GM23338 (cell line): Measurements from ENCODE around the gene ITGA3. TPM values are rescaled to one million over a fixed set of nuclear protein-coding genes. Genes with fewer than 3 reads are reported as not detected.
A peak's percentile ranks its signal among the peaks of the same experiment; 100 is the strongest.

Experiments used
- ATAC-seq: fragments of 200-7000 bp; cut with Tn5 transposase; 3 replicates; pipeline ENCODE4 v1.9.1; 2020
- DNase-seq: peaks from one replicate; pipeline ENCODE4 v3.0.0-alpha.2; 2015; ENCODE audit warnings: low spot score
- H2AFZ ChIP-seq: fragments of 200-600 bp; sonication (generic); 2 replicates; pipeline ENCODE4 v1.8.0; 2016; ENCODE audit warnings: antibody characterized with exemption, mild to moderate bottlenecking, moderate library complexity
- H3F3A ChIP-seq: fragments of 200-600 bp; sonication (generic); replicated peaks from 2 replicates; pipeline ENCODE4 v1.8.0; 2017; ENCODE audit warnings: antibody characterized with exemption, mixed run types, low read depth
- H3K27ac ChIP-seq: fragments of 200-600 bp; sonication (generic); 2 replicates; pipeline ENCODE4 v1.6.1; 2016; ENCODE audit warnings: low read depth
- H3K27me3 ChIP-seq: fragments of 200-600 bp; sonication (generic); 2 replicates; pipeline ENCODE4 v1.8.0; 2016; ENCODE audit warnings: mild to moderate bottlenecking, mixed run types, moderate library complexity; ENCODE audit not compliant: insufficient read depth
- H3K36me3 ChIP-seq: fragments of 200-600 bp; sonication (generic); 2 replicates; pipeline ENCODE4 v1.8.0; 2016; ENCODE audit warnings: mild to moderate bottlenecking; ENCODE audit not compliant: insufficient read depth
- H3K4me1 ChIP-seq: fragments of 200-600 bp; sonication (generic); 2 replicates; pipeline ENCODE4 v1.8.0; 2016; ENCODE audit warnings: mild to moderate bottlenecking, moderate library complexity; ENCODE audit not compliant: insufficient read depth
- H3K4me2 ChIP-seq: fragments of 200-600 bp; sonication (generic); 2 replicates; pipeline ENCODE4 v1.7.1; 2017; ENCODE audit warnings: mixed run types
- H3K4me3 ChIP-seq: fragments of 200-600 bp; sonication (generic); 2 replicates; pipeline ENCODE4 v1.6.1; 2016; ENCODE audit warnings: mixed run types
- H3K79me2 ChIP-seq: fragments of 200-600 bp; sonication (generic); replicated peaks from 2 replicates; pipeline ENCODE4 v1.8.0; 2017; ENCODE audit warnings: mild to moderate bottlenecking; ENCODE audit not compliant: insufficient read depth
- H3K9me2 ChIP-seq: fragments of 200-600 bp; sonication (generic); 2 replicates; pipeline ENCODE4 v1.8.0; 2017; ENCODE audit not compliant: insufficient read depth
- H4K20me1 ChIP-seq: fragments of 200-600 bp; sonication (generic); replicated peaks from 2 replicates; pipeline ENCODE4 v1.8.0; 2017; ENCODE audit warnings: mild to moderate bottlenecking; ENCODE audit not compliant: insufficient read depth
- H3K27ac Mint-ChIP-seq: 2 replicates; pipeline ENCODE4 v1.8.0; 2020; ENCODE audit warnings: inconsistent platforms, mild to moderate bottlenecking, moderate library complexity, mixed read lengths
- H3K27me3 Mint-ChIP-seq: 3 replicates; pipeline ENCODE4 v1.8.0; 2022; ENCODE audit warnings: low read depth, mild to moderate bottlenecking, moderate library complexity, mixed read lengths, inconsistent platforms; ENCODE audit not compliant: insufficient read depth, poor library complexity
- H3K36me3 Mint-ChIP-seq: 3 replicates; pipeline ENCODE4 v1.8.0; 2021; ENCODE audit warnings: low read depth, mild to moderate bottlenecking, inconsistent platforms, moderate library complexity, mixed read lengths
- H3K4me1 Mint-ChIP-seq: 3 replicates; pipeline ENCODE4 v1.8.0; 2020; ENCODE audit warnings: mild to moderate bottlenecking, inconsistent platforms, mixed read lengths
- H3K4me3 Mint-ChIP-seq: 3 replicates; pipeline ENCODE4 v1.8.0; 2021; ENCODE audit warnings: moderate library complexity, mild to moderate bottlenecking, inconsistent platforms, mixed read lengths
- H3K9me3 Mint-ChIP-seq: 3 replicates; pipeline ENCODE4 v1.8.0; 2020; ENCODE audit warnings: moderate library complexity, mild to moderate bottlenecking, inconsistent platforms, mixed read lengths
- EZH2phosphoT487 ChIP-seq: fragments of 200-600 bp; sonication (generic); IDR thresholded peaks from one replicate; pipeline ENCODE4 v1.8.1; 2018; ENCODE audit warnings: antibody characterized with exemption; ENCODE audit not compliant: unreplicated experiment
- POLR2AphosphoS5 ChIP-seq: IDR thresholded peaks from 2 replicates; pipeline ENCODE4 v1.6.1; 2016; ENCODE audit warnings: antibody characterized with exemption, low read depth
- polyA plus RNA-seq: library from polyadenylated mRNA; unstranded; fragments of >200 nt; fragmentation: Nextera tagmentation; extraction: Ambion mirVana; gene quantifications from 2 replicates; pipeline ENCODE4 v1.2.1, GENCODE V29; 2016
- total RNA-seq: library from RNA; depleted of rRNA; stranded (reverse); fragments of >200 nt; shearing (Covaris generic); gene quantifications from 2 replicates; pipeline ENCODE4 v1.2.3, GENCODE V29; 2014
- TF ChIP-seq, protein P1 (sequence below): fragments of 250-450 bp; sonication (Bioruptor Pico); IDR thresholded peaks from 2 replicates; pipeline ENCODE4 v1.5.0; 2020; ENCODE audit warnings: mild to moderate bottlenecking, moderate library complexity
- TF ChIP-seq, protein P2 (sequence below), 2 experiments: fragments of 200-600 bp in 1 of 2; sonication (generic) in 1 of 2; conservative IDR thresholded peaks; 2 replicates each; pipeline versions ENCODE4 v1.5.1 to v1.6.1; 2016 to 2017; ENCODE audit warnings: antibody characterized with exemption in 2 of 2, low read depth in 2 of 2, mild to moderate bottlenecking in 2 of 2, moderate library complexity in 1 of 2
- TF ChIP-seq, protein P3 (sequence below): IDR thresholded peaks from one replicate; pipeline ENCODE4 v1.6.1; 2018; ENCODE audit warnings: antibody characterized with exemption; ENCODE audit not compliant: unreplicated experiment

The ITGA3 gene
- total and polyA plus RNA-seq, 2 experiments from 2014 or later = 9.6 to 28.3 TPM

DNA sequence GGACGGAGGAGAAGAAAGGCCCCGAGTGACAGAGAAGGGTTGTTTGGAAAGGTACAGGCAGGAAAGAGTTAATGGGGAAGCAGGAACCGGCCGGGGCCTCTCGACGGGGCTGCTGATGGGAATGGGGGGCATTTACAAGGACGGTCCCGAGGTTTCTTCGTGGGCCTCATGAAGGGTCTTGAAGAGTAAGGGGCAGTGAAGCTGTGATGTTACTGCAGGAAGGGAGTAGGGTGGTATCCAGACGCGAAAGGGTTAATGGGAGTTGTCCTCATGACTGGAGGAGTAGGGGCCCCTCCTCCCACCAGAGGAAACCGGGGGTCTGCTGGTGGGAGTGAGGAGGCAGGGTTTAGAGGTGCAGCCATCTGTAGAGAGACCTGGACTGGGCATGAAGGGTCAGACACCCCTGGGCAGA is 39.7 kb downstream of the ITGA3 start:
- Mint-ChIP-seq H3K27ac (peak overlapping the region; percentile 90), H3K36me3 (peaks cover 2% of the 10 kb centered on the region; the same call in 1 of the 3 replicates), H3K9me3 (no peaks in the 10 kb centered on the region), H3K27me3 (peaks cover 10% of the 10 kb centered on the region), H3K4me3 (peak overlapping the region; percentile 98), H3K4me1 (peaks cover 7% of the 10 kb centered on the region)
- ATAC-seq (peak; percentile 16), DNase-seq (peak; percentile 68)
- peak overlapping the region; percentile 97 for H2AFZ ChIP-seq
- TF ChIP-seq, protein P1, sequence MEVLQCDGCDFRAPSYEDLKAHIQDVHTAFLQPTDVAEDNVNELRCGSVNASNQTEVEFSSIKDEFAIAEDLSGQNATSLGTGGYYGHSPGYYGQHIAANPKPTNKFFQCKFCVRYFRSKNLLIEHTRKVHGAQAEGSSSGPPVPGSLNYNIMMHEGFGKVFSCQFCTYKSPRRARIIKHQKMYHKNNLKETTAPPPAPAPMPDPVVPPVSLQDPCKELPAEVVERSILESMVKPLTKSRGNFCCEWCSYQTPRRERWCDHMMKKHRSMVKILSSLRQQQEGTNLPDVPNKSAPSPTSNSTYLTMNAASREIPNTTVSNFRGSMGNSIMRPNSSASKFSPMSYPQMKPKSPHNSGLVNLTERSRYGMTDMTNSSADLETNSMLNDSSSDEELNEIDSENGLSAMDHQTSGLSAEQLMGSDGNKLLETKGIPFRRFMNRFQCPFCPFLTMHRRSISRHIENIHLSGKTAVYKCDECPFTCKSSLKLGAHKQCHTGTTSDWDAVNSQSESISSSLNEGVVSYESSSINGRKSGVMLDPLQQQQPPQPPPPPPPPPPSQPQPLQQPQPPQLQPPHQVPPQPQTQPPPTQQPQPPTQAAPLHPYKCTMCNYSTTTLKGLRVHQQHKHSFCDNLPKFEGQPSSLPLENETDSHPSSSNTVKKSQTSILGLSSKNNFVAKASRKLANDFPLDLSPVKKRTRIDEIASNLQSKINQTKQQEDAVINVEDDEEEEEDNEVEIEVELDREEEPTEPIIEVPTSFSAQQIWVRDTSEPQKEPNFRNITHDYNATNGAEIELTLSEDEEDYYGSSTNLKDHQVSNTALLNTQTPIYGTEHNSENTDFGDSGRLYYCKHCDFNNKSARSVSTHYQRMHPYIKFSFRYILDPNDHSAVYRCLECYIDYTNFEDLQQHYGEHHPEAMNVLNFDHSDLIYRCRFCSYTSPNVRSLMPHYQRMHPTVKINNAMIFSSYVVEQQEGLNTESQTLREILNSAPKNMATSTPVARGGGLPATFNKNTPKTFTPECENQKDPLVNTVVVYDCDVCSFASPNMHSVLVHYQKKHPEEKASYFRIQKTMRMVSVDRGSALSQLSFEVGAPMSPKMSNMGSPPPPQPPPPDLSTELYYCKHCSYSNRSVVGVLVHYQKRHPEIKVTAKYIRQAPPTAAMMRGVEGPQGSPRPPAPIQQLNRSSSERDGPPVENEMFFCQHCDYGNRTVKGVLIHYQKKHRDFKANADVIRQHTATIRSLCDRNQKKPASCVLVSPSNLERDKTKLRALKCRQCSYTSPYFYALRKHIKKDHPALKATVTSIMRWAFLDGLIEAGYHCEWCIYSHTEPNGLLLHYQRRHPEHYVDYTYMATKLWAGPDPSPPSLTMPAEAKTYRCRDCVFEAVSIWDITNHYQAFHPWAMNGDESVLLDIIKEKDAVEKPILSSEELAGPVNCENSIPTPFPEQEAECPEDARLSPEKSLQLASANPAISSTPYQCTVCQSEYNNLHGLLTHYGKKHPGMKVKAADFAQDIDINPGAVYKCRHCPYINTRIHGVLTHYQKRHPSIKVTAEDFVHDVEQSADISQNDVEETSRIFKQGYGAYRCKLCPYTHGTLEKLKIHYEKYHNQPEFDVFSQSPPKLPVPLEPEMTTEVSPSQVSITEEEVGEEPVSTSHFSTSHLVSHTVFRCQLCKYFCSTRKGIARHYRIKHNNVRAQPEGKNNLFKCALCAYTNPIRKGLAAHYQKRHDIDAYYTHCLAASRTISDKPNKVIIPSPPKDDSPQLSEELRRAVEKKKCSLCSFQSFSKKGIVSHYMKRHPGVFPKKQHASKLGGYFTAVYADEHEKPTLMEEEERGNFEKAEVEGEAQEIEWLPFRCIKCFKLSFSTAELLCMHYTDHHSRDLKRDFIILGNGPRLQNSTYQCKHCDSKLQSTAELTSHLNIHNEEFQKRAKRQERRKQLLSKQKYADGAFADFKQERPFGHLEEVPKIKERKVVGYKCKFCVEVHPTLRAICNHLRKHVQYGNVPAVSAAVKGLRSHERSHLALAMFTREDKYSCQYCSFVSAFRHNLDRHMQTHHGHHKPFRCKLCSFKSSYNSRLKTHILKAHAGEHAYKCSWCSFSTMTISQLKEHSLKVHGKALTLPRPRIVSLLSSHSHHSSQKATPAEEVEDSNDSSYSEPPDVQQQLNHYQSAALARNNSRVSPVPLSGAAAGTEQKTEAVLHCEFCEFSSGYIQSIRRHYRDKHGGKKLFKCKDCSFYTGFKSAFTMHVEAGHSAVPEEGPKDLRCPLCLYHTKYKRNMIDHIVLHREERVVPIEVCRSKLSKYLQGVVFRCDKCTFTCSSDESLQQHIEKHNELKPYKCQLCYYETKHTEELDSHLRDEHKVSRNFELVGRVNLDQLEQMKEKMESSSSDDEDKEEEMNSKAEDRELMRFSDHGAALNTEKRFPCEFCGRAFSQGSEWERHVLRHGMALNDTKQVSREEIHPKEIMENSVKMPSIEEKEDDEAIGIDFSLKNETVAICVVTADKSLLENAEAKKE (CRISPR knock-in tag) = no peak
- TF ChIP-seq, protein P2, sequence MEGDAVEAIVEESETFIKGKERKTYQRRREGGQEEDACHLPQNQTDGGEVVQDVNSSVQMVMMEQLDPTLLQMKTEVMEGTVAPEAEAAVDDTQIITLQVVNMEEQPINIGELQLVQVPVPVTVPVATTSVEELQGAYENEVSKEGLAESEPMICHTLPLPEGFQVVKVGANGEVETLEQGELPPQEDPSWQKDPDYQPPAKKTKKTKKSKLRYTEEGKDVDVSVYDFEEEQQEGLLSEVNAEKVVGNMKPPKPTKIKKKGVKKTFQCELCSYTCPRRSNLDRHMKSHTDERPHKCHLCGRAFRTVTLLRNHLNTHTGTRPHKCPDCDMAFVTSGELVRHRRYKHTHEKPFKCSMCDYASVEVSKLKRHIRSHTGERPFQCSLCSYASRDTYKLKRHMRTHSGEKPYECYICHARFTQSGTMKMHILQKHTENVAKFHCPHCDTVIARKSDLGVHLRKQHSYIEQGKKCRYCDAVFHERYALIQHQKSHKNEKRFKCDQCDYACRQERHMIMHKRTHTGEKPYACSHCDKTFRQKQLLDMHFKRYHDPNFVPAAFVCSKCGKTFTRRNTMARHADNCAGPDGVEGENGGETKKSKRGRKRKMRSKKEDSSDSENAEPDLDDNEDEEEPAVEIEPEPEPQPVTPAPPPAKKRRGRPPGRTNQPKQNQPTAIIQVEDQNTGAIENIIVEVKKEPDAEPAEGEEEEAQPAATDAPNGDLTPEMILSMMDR (conservative IDR thresholded peaks at IDR 0.05; ENCODE audit: low read depth in 2 of 2) = no peak
- TF ChIP-seq EZH2phosphoT487 (no peak), POLR2AphosphoS5 (no peak)
- TF ChIP-seq, protein P3, sequence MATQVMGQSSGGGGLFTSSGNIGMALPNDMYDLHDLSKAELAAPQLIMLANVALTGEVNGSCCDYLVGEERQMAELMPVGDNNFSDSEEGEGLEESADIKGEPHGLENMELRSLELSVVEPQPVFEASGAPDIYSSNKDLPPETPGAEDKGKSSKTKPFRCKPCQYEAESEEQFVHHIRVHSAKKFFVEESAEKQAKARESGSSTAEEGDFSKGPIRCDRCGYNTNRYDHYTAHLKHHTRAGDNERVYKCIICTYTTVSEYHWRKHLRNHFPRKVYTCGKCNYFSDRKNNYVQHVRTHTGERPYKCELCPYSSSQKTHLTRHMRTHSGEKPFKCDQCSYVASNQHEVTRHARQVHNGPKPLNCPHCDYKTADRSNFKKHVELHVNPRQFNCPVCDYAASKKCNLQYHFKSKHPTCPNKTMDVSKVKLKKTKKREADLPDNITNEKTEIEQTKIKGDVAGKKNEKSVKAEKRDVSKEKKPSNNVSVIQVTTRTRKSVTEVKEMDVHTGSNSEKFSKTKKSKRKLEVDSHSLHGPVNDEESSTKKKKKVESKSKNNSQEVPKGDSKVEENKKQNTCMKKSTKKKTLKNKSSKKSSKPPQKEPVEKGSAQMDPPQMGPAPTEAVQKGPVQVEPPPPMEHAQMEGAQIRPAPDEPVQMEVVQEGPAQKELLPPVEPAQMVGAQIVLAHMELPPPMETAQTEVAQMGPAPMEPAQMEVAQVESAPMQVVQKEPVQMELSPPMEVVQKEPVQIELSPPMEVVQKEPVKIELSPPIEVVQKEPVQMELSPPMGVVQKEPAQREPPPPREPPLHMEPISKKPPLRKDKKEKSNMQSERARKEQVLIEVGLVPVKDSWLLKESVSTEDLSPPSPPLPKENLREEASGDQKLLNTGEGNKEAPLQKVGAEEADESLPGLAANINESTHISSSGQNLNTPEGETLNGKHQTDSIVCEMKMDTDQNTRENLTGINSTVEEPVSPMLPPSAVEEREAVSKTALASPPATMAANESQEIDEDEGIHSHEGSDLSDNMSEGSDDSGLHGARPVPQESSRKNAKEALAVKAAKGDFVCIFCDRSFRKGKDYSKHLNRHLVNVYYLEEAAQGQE = no peak
- H3K79me2 ChIP-seq = no peaks in the 10 kb centered on the region
- H3F3A ChIP-seq = no peaks in the 10 kb centered on the region
- H4K20me1 ChIP-seq = no peaks in the 10 kb centered on the region
- no peaks in the 10 kb centered on the region for H3K36me3 ChIP-seq
- H3K4me1 ChIP-seq = peaks cover under 1% of the 10 kb centered on the region; the same call in 1 of the 2 replicates
- H3K27me3 ChIP-seq = no peaks in the 10 kb centered on the region
- peak overlapping the region; percentile 96 for H3K4me2 ChIP-seq
- H3K9me2 ChIP-seq = no peaks in the 10 kb centered on the region
- peak overlapping the region; percentile 95 for H3K4me3 ChIP-seq
- no peak overlapping the region for H3K27ac ChIP-seq
